Ascending aorta (tissue), 2 donors: ENCODE measurements around the gene PHPT1. TPM values are rescaled to one million over a fixed set of nuclear protein-coding genes. Genes with fewer than 3 reads are reported as not detected.
"Not testable (repeated sequence)": the region's sequence is repeated elsewhere in the genome, so short reads cannot be mapped to it uniquely, and the experiment has no call there.

Experiments
- DNase-seq, 2 donors: peaks; one replicate each; pipeline ENCODE4 v3.0.0-alpha.2; 2019; ENCODE audit warnings: low spot score in 2 of 2
- H3K27ac ChIP-seq, 2 donors: fragments of 200-600 bp; sonication (generic); one replicate each; pipeline ENCODE4 v1.5.1; 2016 to 2017; ENCODE audit warnings: mild to moderate bottlenecking in 1 of 2
- H3K27me3 ChIP-seq: fragments of 200-600 bp; sonication (generic); one replicate; pipeline ENCODE4 v1.5.1; 2017
- H3K36me3 ChIP-seq, 2 donors: fragments of 200-600 bp; sonication (generic); one replicate each; pipeline ENCODE4 v1.5.1; 2016
- H3K4me1 ChIP-seq, 2 donors: fragments of 200-600 bp; sonication (generic); one replicate each; pipeline ENCODE4 v1.5.1; 2016 to 2017; ENCODE audit warnings: mild to moderate bottlenecking in 1 of 2
- H3K4me3 ChIP-seq, 2 donors: fragments of 200-600 bp; sonication (generic); one replicate each; pipeline ENCODE4 v1.5.1; 2016 to 2017; ENCODE audit warnings: mild to moderate bottlenecking in 1 of 2
- H3K9me3 ChIP-seq, 2 donors: fragments of 200-600 bp; sonication (generic); one replicate each; pipeline ENCODE4 v1.5.1; 2016
- intact Hi-C: fragments of 100-400 bp; cut with DNase I; formaldehyde crosslinking; loops from one replicate; pipeline ENCODE4 v1.15.1; 2023
- total RNA-seq: library from RNA; depleted of rRNA; stranded (reverse); fragments of >200 nt; gene quantifications from one replicate; pipeline ENCODE4 v1.1.0, GENCODE V29; 2016
- TF ChIP-seq, protein P1 (sequence below), 3 experiments: fragments of 200-600 bp in 2 of 3; fragments of 450-650 bp in 1 of 3; sonication (generic) in 2 of 3; IDR thresholded peaks; one replicate each; pipeline ENCODE4 v1.5.1; 2016 to 2019; ENCODE audit warnings: antibody characterized with exemption in 3 of 3, mild to moderate bottlenecking in 1 of 3, moderate library complexity in 1 of 3

The PHPT1 gene
- total RNA-seq, result 108 TPM

DNA sequence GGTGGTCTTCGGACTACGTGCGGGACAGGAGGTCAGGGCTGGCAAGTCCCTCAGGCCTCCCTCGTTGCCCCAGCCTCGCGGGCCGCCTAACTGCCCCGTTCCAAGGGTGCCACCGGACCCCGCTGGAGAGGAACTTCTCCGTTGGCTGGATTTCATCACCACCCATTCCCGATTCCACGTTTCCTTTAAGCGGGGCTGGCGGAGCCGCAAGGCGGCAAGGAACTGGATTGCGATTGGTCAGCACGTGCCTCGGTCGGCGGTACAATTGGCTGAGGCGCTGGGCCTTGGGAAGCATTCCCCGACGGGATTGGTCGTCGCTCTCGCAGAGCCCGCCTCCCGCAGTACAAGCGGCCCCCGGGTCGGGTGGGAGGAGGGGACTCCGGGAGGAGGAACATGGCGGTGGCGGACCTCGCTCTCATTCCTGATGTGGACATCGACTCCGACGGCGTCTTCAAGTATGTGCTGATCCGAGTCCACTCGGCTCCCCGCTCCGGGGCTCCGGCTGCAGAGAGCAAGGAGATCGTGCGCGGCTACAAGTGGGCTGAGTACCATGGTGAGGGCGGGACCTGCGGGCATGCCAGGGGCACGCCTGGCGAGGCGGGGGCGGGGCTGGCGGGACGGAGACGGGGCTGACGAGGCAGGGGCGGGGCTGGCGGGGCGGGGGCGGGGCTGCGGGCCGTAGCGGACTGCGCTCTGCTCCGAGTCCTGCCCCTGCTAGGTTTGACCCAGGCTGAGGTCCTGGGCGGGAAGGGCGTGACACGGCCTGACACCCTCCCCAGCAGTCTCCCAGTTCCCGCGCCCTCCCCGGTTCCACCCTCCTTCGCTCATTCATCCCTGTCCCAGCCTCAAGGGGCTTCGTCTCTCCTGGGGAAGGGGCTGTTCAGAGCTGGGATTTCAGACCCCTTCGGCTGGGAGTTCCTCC, at the start of gene PHPT1:
Gene PHPT1 (plus strand): TSS at position 372 of the 922 bp plus-strand sequence. CDS start 22 bp downstream, at position 394.
- H3K27ac ChIP-seq, result peak within 1 kb of the TSS; percentile 93 to 95
- TF ChIP-seq, protein P1, sequence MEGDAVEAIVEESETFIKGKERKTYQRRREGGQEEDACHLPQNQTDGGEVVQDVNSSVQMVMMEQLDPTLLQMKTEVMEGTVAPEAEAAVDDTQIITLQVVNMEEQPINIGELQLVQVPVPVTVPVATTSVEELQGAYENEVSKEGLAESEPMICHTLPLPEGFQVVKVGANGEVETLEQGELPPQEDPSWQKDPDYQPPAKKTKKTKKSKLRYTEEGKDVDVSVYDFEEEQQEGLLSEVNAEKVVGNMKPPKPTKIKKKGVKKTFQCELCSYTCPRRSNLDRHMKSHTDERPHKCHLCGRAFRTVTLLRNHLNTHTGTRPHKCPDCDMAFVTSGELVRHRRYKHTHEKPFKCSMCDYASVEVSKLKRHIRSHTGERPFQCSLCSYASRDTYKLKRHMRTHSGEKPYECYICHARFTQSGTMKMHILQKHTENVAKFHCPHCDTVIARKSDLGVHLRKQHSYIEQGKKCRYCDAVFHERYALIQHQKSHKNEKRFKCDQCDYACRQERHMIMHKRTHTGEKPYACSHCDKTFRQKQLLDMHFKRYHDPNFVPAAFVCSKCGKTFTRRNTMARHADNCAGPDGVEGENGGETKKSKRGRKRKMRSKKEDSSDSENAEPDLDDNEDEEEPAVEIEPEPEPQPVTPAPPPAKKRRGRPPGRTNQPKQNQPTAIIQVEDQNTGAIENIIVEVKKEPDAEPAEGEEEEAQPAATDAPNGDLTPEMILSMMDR (IDR thresholded peaks at IDR 0.05), result no peak
- H3K4me1 ChIP-seq, result peaks cover 8 to 21% of the 10 kb centered on the region in 2 donors
- intact Hi-C loops, result loop anchor here (1.0 to 5.0 kb wide), 7 partner anchors 17 to 180 kb away; partner anchors contain the start of genes ABCA2, C8G, EDF1 and FBXW5
- H3K36me3 ChIP-seq, result no peaks in the 10 kb centered on the region
- DNase-seq, result peak; percentile 94 to 99
- peaks cover 23% of the 10 kb centered on the region for H3K27me3 ChIP-seq
- no peaks in the 10 kb centered on the region for H3K9me3 ChIP-seq
- peak within 1 kb of the TSS; percentile 85 to 98 for H3K4me3 ChIP-seq

DNA sequence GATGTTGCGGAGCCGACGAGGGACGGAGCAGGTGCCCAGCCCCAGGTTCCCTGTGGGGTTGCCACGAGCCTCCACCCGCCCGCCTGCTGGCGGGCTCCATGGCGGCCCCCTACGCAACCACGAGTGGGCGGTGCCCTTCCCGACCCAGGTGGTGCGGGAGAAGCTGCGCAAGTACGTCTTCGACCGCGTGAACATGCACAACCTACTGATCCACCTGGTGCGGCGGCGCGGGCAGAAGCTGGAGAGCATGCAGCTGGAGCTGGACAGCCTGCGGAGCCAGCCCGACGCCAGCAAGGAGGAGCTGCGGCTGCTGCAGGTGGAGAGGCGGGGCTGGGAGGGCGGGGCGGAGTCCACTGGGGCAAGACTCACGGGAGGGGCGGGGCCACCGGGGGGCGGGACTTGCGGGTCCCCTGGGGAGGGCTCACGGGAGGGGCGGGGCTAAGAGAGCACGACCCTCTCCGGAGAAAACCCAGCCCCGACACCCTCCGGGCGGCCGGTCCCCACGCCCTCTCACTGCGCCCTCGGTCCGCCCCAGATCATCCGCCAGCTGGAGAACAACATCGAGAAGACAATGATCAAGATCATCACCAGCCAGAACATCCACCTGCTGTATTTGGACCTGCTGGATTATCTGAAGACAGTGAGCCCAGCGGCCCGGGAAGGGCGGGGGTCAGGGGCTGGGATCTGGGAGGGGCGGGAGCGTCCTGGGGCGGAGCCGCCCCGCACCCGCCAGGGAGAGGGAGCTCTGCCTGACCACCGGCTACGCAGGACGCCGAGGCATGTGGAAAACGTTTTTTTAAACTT, 49.2 kb upstream of the PHPT1 start:
- peak overlapping the region; percentile 25 to 54 for H3K4me3 ChIP-seq
- no peak for DNase-seq
- no peaks in the 10 kb centered on the region for H3K9me3 ChIP-seq
- intact Hi-C loops, result loop anchor here (10.0 kb wide), 1 partner anchor 425 kb away; the partner anchor contains the start of genes CYSRT1, RNF208 and RNF224
- H3K4me1 ChIP-seq, result peaks cover 7 to 13% of the 10 kb centered on the region in 2 donors
- no peaks in the 10 kb centered on the region for H3K36me3 ChIP-seq
- H3K27me3 ChIP-seq, result peaks cover 11% of the 10 kb centered on the region
- no peak overlapping the region for H3K27ac ChIP-seq
- TF ChIP-seq, protein P1 (IDR thresholded peaks at IDR 0.05), result no peak

DNA sequence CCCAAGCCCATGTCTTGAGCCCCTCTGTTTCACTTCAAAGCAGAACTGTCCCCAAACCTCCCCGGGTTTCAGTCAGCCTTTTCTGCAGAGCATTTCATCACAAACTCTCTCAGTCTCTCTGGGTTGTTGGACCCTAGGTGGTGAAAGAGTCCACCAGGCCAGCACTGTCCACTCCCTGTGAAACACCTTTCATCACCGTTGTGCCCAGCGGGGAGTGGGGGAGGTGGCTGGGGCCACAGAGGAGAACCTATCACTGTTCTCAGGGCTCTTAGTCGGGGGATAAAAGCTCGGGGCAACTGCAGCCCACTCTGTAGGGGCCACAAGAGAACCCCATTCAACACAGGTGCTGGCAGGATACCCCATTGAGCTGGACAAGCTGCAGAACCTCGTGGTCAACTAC, 46.9 kb upstream of the PHPT1 start:
- peaks cover 7 to 23% of the 10 kb centered on the region in 2 donors for H3K4me1 ChIP-seq
- H3K36me3 ChIP-seq, result no peaks in the 10 kb centered on the region
- no peak overlapping the region for H3K4me3 ChIP-seq
- no peak for DNase-seq
- no peak overlapping the region for H3K27ac ChIP-seq
- TF ChIP-seq, protein P1 (IDR thresholded peaks at IDR 0.05), result no peak
- H3K9me3 ChIP-seq, result no peaks in the 10 kb centered on the region
- intact Hi-C loops, result no loop called here
- peaks cover 11% of the 10 kb centered on the region for H3K27me3 ChIP-seq

DNA sequence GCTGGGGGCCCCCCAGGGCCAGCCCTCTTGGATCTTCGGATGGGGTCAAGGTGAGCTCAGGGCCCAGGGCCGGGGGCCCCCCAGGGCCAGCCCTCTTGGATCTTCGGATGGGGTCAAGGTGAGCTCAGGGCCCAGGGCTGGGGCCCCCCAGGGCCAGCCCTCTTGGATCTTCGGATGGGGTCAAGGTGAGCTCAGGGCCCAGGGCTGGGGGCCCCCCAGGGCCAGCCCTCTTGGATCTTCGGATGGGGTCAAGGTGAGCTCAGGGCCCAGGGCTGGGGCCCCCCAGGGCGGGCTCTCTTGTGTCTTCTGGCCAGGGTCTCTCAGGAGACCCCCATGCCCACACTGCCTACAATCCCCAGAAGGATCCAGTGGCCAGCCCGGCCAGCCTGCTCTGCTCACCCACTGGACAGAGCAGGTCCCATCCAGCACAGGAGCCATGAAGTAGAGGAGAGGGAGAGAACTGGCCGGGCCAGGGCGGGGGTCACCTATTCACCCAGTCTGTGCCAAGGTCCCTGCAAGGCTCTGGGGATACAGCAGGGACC, 46.1 kb upstream of the PHPT1 start:
- H3K36me3 ChIP-seq, H3K9me3 ChIP-seq, intact Hi-C loops, DNase-seq, H3K4me3 ChIP-seq, H3K27ac ChIP-seq: not testable (repeated sequence)
- Histone ChIP-seq H3K27me3 (peaks cover 11% of the 10 kb centered on the region), H3K4me1 (peaks cover 7 to 23% of the 10 kb centered on the region in 2 donors)

DNA sequence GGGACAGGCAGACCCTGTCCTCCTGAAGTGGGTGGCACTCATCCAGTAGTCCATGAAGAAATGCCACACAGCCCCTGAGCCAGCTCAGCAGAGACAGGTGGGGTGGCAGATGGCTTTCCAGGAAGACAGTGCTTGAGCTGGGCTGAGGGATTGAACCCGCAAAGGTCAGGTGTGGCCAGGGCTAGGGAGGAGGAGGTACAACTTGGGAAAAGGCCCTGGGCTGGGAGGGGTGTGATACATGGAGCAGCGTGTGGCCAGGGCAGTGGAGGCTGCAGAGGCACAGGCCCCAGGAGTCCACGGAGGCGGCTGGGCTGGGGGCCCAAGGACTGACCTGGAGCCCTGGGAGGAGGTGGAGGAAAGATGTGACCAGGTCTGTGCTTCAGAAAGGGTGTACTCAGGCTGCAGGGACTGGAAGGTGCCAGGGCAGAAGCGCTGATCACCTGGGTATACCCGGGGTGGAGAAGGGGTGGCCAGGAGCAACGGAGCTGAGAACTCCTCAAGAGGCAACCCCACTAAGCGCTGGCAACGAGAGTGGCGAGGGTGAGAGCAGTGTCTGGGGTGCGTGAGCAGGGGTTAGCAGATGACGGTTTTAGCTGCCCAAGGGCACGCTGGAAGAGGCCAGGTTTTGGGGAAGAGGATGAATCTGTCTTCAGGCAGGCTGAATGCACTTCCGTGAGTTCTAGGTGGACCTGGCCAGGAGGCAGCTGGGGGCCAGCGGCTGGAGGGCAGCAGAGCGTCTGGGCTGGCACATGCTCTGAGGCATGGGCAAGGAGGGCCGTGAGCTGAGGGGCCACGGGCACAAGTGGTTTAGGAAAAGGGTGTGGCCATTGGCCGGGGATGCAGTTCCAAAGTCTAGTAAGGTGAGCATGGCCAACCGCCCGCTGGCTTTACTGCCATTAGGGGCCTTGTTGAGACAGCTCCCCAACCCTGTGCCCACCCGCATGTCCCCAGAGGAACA, 45.4 kb upstream of the PHPT1 start:
- no peak overlapping the region for H3K27ac ChIP-seq
- no peak overlapping the region for H3K4me3 ChIP-seq
- intact Hi-C loops, result no loop called here
- H3K4me1 ChIP-seq, result peaks cover 11 to 24% of the 10 kb centered on the region in 2 donors
- peaks cover 6% of the 10 kb centered on the region for H3K27me3 ChIP-seq
- H3K9me3 ChIP-seq, result no peaks in the 10 kb centered on the region
- TF ChIP-seq, protein P1 (IDR thresholded peaks at IDR 0.05), result no peak
- no peak for DNase-seq
- no peaks in the 10 kb centered on the region for H3K36me3 ChIP-seq
